ENCODE results near the gene BAIAP2L2.

Gene BAIAP2L2

GRCh38 chr22:38050720-38051119, 59.8 kb downstream of the BAIAP2L2 start (continued):
- TF ChIP-seq ZNF70 (CRISPR knock-in tag; IDR thresholded peaks at IDR 0.05) (no peak), ZC3H10 (CRISPR knock-in tag; IDR thresholded peaks at IDR 0.05) (no peak), TOX (CRISPR knock-in tag; IDR thresholded peaks at IDR 0.05; ENCODE audit: borderline replicate concordance) (no peak), TCF4 (CRISPR knock-in tag; IDR thresholded peaks at IDR 0.05; ENCODE audit: borderline replicate concordance) (no peak)

GRCh38 chr22:38049812-38050619, 60.5 kb downstream of the BAIAP2L2 start:
- TF ChIP-seq TCF4 (CRISPR knock-in tag; IDR thresholded peaks at IDR 0.05; ENCODE audit: borderline replicate concordance) = no peak
- no peak for TF ChIP-seq OSR1 (CRISPR knock-in tag; IDR thresholded peaks at IDR 0.05)
- no peak for ATAC-seq

GRCh38 chr22:38046070-38046748, 64.3 kb downstream of the BAIAP2L2 start:
- no peak for ATAC-seq
- TF ChIP-seq ZNF8 (CRISPR knock-in tag; IDR thresholded peaks at IDR 0.05) = no peak
- TF ChIP-seq CSDC2 (CRISPR knock-in tag; IDR thresholded peaks at IDR 0.05) = no peak

- TF ChIP-seq BACH2 (CRISPR knock-in tag; IDR thresholded peaks at IDR 0.05; ENCODE audit: borderline replicate concordance) (no peak), ZC3H10 (CRISPR knock-in tag; IDR thresholded peaks at IDR 0.05) (no peak), CSDC2 (CRISPR knock-in tag; IDR thresholded peaks at IDR 0.05) (no peak), OSR1 (CRISPR knock-in tag; IDR thresholded peaks at IDR 0.05) (no peak)
- no peak for ATAC-seq
Observed at GRCh38 chr22:38043151-38044039, 67.1 kb downstream of the BAIAP2L2 start.

- no peak for ATAC-seq
- TF ChIP-seq ZNF565 (CRISPR knock-in tag; conservative IDR thresholded peaks at IDR 0.05; ENCODE audit: low read depth) (no peak), OSR1 (CRISPR knock-in tag; IDR thresholded peaks at IDR 0.05) (no peak), ZFP30 (CRISPR knock-in tag; IDR thresholded peaks at IDR 0.05) (no peak), TOX (CRISPR knock-in tag; IDR thresholded peaks at IDR 0.05; ENCODE audit: borderline replicate concordance) (no peak), SNAI2 (CRISPR knock-in tag; IDR thresholded peaks at IDR 0.05) (no peak), ARNTL (CRISPR knock-in tag; IDR thresholded peaks at IDR 0.05; ENCODE audit: borderline replicate concordance, low read depth) (no peak), ESRRG (CRISPR knock-in tag; IDR thresholded peaks at IDR 0.05) (no peak), TCF4 (CRISPR knock-in tag; IDR thresholded peaks at IDR 0.05; ENCODE audit: borderline replicate concordance) (no peak), ZFP3 (CRISPR knock-in tag; IDR thresholded peaks at IDR 0.05) (no peak), POU6F1 (CRISPR knock-in tag; IDR thresholded peaks at IDR 0.05; ENCODE audit: borderline replicate concordance, low read depth) (no peak), GLIS3 (CRISPR knock-in tag; IDR thresholded peaks at IDR 0.05) (no peak), PPARA (CRISPR knock-in tag; IDR thresholded peaks at IDR 0.05; ENCODE audit: borderline replicate concordance) (no peak)
Observed at GRCh38 chr22:38042488-38042790, 68.0 kb downstream of the BAIAP2L2 start.

- TF ChIP-seq ESRRG (CRISPR knock-in tag; IDR thresholded peaks at IDR 0.05) = no peak
- no peak for TF ChIP-seq PATZ1 (CRISPR knock-in tag; IDR thresholded peaks at IDR 0.05; ENCODE audit: borderline replicate concordance)
- TF ChIP-seq BACH2 (CRISPR knock-in tag; IDR thresholded peaks at IDR 0.05; ENCODE audit: borderline replicate concordance) = no peak
- no peak for TF ChIP-seq SNAI2 (CRISPR knock-in tag; IDR thresholded peaks at IDR 0.05)
- TF ChIP-seq PPARA (CRISPR knock-in tag; IDR thresholded peaks at IDR 0.05; ENCODE audit: borderline replicate concordance) = no peak
- TF ChIP-seq CSRNP3 (CRISPR knock-in tag; IDR thresholded peaks at IDR 0.05) = no peak
- TF ChIP-seq ISL1 (CRISPR knock-in tag; IDR thresholded peaks at IDR 0.05) = no peak
- TF ChIP-seq ZFP3 (CRISPR knock-in tag; IDR thresholded peaks at IDR 0.05) = no peak
- no peak for TF ChIP-seq ZC3H10 (CRISPR knock-in tag; IDR thresholded peaks at IDR 0.05)
- TF ChIP-seq RARB (CRISPR knock-in tag; IDR thresholded peaks at IDR 0.05) = no peak
- TF ChIP-seq ZNF8 (CRISPR knock-in tag; IDR thresholded peaks at IDR 0.05) = no peak
- no peak for TF ChIP-seq ZNF70 (CRISPR knock-in tag; IDR thresholded peaks at IDR 0.05)
- no peak for TF ChIP-seq ZNF565 (CRISPR knock-in tag; conservative IDR thresholded peaks at IDR 0.05; ENCODE audit: low read depth)
- TF ChIP-seq OSR1 (CRISPR knock-in tag; IDR thresholded peaks at IDR 0.05) = no peak
- TF ChIP-seq TOX (CRISPR knock-in tag; IDR thresholded peaks at IDR 0.05; ENCODE audit: borderline replicate concordance) = no peak
- TF ChIP-seq TCF4 (CRISPR knock-in tag; IDR thresholded peaks at IDR 0.05; ENCODE audit: borderline replicate concordance) = no peak
- ATAC-seq = no peak
Observed at GRCh38 chr22:38041760-38042487, 68.6 kb downstream of the BAIAP2L2 start.

All from SK-N-SH treated with all-trans-retinoic acid at 6 μM for 48 hours (cell line).